Middle frontal gyrus (tissue), 1 donor: ENCODE data around the gene CCDC106.

ENCODE experiments used
- DNase-seq: peaks from one replicate; pipeline ENCODE4 v3.0.0-alpha.2; 2015; ENCODE audit warnings: low spot score; ENCODE audit errors: extremely low spot score

CCDC106 gene

DNA sequence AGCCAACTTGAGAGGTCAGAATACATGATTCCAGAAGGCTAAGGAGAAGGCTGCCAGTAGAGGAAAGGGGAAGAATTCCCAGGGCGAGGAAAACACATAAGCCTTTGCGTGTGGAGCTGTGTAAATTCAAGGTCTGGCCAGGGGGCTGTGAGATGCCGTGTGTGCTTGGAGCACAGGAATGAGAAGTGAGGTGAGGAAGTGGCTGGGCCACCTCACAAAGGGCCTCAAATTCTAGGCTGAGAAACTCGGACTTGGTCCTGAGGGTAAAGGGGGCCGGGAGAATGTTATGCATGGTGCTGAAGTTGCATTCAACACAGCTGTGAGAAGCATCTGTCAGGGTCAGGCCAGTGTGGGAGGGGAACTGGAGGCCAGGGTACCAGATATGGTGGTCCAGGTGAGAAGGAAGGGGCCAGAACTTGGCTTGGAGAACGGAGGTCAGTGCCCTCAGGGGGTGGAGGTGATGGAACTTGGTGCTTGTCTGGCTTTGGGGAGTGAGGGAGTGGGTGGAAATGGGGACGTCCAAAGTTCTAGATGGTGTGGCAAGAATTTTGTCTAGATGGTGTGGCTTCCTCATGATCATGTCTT, 12.1 kb upstream of the CCDC106 start:
- DNase-seq = no peak

DNA sequence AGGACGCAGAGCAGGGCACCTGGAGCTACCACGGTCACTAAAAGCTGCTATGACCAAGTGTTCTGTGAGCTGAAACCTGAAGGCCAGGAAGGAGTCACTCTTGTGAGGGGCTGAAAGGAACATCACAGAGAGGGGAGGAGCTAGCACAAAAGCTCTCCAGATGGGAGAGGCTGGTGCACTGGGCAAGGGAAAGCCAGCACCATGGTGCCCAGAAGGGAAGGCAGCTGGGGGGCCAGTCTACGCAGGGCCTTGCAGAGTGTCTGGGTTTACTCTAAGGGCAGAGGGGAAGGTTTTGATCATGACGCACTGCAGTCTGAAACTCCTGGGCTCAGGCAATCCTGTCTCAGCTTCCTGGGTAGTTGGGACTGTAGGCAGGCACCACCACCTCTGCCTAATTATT, 11.3 kb upstream of the CCDC106 start:
- DNase-seq = no peak

DNA sequence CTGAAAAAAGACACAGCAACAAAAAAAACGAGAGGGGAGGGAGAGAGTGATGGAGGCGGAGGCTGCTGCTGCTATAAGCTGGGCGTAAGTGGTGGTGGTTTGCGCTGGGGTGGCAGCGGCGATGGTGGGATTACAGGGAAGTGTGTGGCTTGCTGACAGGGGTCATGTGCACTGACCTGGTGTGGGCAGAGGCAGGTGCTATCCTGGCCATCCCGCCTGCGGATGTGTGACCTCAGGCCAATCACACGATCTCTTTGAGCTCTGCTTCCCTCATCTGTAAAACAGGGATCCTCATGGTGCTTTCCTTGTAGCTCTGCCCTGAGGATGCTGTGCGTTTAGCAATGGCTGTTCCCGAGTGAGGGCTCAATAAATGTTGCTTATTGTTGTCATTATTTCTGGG, 10.5 kb upstream of the CCDC106 start:
- no peak for DNase-seq

DNA sequence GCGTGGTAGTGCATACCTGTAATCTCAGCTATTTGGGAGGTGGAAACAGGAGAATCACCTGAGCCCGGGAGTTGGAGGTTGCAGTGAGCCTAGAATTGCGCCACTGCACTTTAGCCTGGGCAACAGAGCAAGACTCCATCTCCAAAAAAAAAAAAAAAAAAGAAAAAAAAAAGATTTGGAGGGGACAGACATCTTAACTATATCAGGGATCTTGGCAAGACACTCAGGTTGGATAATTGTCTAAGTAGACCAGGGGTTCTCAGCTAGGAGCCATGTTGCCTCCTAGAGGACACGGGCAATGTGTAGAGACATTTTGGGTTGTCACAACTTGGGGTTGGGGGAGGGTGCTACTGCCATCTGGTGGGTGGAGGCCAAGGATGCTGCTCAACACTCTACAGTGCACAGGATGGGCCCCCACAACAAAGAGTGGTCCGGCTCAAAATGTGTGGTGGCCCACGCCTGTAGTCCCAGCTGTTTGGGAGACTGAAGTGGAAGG, 9.1 kb upstream of the CCDC106 start:
- DNase-seq = no peak

DNA sequence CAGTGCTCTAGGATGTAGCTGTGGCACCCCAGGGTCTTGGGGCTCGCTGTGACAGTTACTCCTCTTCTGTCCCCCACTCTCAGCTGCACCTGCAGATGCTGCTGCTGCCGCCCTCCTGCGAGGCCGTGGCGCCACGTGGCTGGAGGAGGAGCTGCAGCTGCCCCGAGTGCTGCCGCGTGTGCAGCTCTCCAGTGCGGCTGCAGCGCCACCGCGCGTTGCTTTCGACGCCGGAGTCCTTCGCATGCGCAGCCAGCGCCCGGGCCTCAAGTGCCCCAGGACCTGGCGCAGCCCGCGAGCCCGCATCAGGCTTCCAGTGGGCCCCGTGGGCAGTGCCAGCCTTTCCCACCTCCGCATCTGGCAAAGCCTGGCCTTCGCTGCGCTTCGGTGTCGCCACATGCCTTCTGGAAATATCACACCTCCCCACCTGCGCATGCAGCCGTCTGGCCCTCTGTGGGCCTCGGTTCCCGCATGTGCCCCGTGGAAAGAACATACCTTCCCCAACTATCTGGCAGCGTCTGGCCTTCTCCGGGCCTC, 7.9 kb upstream of the CCDC106 start:
- no peak for DNase-seq

DNA sequence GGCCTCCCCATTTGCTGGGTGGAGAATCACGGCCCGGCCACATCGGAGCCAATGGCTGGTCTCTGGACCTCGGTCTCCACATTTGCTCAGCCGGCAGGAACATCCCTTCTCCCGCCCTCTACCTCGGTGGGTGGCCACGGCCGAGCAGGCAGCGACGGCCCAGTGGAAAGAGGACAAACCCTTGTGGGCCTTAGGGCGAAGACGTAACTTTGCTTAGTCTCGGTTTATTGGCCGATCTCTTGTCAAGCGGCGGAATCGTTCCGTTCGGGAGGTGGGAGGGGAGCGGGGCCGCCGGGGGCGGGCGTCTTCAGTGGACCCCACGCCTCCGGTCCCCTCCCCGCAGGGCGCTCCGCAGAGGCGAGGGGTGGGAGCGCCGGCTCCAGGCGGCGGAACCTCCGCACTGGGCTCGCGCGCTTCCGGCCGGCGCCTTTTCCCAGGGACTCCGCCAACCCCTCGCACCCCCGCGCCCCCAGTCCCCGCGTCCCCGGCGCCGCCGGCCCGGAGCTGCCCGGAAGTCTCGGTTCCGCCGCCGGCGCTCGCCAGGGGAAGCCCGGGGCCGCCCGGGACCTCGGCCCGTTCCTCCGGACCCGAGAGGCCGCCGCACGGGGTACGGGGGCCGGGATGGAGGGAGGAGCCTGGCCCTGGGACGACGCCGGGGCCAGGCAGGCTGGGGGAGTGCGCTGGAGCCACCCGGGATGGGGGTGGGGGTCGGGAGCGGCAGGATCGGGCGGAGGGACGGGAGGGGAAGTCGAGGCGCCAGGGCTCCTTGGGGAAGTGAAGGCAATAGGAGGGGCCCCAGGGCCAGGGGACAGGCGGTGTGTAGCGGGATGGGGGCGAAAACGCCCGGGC, 7.2 kb upstream of the CCDC106 start, which contains the start of gene ZNF580:
ZNF580 (plus strand) TSS at position 426 of the 849 bp plus-strand sequence. CDS start 1,507 bp downstream, outside the sequence.
- DNase-seq = no peak

DNA sequence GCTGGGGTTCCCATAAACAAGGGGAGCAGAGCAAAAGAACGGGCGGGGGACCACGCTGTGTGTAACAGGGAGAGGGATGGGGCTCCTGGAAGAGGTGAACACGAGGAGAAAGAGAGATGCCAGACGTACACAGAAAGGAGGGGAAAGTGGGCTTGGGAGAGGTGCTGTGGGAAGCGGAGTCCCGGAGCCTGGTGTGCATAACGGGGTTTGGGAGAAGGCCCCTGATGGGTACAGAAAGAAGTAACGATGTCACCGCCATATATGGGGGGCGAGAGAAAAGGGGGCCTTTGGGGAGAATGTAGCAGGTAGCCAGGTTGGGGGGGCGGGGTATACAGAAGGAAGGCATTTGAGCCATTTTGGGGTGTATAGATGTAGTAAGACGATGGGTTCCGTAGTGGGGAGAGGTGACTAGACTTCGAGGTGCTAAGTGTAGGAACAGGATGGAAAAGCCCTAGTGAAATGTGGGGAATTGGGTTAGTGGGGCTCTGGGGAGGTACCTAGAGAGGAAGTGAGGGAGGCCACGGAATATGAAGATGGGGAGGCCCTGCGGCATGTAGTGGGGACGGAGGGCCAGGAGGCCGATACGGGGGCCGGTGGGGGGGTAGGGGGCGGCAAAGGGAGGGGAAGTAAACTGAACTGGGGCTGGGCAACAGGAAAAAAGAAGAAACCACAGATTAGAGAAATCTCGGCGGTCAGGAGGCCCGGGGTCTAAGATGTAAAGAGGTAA, 6.4 kb upstream of the CCDC106 start:
- DNase-seq = no peak

DNA sequence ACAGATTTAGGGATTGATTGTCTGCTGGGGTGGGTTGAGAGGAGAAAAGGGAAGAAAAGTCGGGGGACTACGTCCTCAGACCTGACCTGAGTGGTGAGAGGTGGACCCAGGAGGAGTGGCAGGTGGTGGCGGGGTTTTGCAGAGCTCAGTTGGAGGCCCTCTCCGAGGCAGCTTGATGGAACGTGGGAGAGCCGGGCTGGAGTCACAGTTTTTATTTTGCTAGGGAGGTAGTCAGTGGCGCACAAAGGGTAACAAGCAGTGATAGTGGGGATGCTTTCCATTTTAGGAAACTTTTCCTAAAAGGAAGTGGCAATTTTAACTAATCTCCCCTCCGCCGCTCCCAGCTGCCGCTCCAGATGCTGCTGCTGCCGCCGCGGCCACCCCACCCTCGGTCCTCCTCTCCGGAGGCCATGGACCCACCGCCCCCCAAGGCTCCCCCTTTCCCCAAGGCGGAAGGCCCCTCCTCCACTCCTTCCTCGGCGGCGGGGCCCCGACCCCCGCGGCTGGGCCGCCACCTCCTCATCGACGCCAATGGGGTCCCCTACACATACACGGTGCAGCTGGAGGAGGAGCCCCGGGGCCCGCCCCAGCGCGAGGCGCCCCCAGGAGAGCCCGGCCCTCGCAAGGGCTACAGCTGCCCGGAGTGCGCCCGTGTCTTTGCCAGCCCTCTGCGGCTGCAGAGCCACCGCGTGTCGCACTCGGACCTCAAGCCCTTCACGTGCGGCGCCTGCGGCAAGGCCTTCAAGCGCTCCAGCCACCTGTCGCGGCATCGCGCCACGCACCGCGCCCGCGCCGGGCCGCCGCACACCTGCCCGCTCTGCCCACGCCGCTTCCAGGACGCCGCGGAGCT, 5.6 kb upstream of the CCDC106 start:
- DNase-seq = no peak

DNA sequence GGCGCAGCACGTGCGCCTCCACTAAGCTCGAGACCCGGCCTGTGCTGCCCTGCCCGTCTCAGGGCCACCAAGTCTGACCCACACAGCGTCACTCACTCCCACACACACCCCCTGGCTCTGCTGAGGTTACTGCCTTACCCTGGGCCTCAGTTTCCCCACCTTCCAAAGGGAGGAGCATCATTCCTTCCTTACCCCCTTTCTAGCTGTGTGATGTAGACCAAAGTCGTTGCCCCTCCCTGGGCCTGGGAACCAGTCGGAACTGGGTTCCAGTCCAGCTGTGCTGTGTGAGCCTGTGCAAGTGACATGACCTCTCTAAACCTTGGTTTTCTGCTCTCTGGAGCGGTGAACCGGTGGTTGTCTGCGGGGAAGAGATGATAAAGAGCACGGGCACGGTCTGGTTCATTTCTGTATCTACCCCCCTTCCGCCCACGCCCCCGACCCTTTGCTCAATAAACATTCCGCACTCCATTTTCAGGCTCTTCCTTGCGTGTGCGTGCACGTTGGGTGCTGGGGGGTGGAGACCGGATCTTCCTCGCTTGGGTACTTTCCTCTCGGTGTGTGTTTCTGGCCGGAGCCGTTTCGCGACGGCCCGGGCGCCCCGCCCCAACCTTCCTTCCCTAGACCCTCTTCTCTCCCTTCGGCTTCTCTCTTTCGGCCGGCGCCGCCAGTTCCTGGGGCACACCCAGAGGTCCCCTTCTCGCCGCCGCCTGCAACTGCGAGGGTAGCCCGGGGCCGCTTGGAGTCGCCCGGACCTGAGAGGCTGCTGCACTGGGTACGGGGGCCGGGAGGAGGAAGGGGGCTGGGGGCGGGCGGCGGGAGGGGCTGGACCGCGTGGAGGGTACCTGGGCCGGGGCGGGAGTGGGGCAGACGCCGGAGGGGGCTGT, 4.8 kb upstream of the CCDC106 start, which contains the start of gene ZNF581:
ZNF581 (plus strand) TSS at position 647 of the 884 bp plus-strand sequence. CDS start 923 bp downstream, outside the sequence.
- DNase-seq = no peak

DNA sequence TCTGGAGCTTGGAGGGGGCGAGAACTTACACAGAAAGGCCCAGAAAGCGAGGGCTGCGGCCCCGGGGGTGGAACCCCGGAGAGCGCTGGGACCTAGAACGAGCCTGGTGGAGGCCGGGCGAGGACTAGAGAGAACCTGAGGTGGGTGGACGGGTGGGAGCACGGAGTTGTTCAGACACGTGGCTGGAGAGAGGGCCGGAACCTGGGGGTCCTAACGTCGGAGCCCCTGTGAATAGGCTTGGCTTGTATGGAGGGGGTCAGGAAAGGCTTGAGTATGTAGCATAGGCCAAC, 4.2 kb upstream of the CCDC106 start:
- DNase-seq = no peak

DNA sequence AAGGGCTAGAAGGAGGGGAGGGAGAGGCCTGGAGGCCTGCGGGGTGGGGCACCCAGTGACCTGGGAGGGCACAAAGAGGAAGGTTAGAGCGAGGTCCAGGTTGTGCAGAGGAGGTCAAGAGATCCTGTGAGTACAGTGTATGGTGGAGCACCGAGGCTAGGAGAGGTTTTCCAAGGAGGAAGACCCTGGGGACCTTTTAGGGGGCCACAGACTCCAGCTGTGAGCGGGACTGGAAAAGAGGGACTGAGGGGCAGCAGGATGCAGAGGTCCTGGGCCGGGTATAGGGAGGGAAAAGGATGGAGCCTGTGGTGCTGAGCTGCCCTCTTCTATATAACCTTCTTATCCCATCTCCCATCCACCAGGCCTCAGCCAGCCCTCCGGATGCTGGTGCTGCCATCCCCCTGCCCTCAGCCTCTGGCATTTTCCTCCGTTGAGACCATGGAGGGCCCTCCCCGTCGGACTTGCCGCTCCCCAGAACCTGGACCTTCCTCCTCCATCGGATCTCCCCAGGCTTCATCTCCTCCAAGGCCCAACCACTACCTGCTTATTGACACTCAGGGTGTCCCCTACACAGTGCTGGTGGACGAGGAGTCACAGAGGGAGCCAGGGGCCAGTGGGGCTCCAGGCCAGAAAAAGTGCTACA, 3.7 kb upstream of the CCDC106 start:
- no peak for DNase-seq

DNA sequence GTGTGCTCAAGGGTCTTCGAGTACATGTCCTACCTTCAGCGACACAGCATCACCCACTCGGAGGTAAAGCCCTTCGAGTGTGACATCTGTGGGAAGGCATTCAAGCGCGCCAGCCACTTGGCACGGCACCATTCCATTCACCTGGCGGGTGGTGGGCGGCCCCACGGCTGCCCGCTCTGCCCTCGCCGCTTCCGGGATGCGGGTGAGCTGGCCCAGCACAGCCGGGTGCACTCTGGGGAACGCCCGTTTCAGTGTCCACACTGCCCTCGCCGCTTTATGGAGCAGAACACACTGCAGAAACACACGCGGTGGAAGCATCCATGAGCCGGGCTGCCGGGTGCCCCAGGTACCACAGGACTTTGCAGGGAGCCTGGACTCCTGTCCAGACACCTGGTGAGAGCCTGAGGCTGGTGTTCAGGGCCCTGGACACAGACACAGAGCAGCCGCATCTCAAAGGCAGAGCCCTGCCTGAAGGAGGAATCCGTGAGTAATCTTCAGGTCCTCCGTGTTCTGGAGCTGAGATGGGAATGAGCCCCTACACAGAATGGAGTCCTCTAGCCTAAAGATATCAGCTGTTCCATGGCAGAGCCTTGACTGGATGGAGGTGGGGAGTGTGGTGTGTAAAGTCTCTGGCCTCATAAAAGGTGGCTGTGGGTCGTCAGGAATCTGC, 3.0 kb upstream of the CCDC106 start:
- no peak for DNase-seq

DNA sequence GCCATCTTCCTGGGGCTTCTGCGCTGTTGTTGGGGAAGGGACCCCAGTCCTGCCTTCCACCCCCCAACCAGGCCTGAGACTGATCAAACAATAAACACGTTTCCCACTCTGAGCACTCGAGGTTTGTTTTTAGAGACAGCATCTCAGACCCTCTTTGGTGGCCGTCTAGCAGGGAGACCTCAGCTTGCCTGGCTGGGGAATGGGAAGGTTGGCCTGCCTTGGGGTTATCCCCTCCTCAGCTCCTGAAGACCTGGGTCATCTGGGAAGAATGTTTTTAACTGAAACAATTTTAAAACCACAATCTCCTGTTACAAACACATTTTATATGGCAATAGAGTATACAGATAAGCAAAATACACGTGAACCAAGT, 2.5 kb upstream of the CCDC106 start:
- no peak for DNase-seq

DNA sequence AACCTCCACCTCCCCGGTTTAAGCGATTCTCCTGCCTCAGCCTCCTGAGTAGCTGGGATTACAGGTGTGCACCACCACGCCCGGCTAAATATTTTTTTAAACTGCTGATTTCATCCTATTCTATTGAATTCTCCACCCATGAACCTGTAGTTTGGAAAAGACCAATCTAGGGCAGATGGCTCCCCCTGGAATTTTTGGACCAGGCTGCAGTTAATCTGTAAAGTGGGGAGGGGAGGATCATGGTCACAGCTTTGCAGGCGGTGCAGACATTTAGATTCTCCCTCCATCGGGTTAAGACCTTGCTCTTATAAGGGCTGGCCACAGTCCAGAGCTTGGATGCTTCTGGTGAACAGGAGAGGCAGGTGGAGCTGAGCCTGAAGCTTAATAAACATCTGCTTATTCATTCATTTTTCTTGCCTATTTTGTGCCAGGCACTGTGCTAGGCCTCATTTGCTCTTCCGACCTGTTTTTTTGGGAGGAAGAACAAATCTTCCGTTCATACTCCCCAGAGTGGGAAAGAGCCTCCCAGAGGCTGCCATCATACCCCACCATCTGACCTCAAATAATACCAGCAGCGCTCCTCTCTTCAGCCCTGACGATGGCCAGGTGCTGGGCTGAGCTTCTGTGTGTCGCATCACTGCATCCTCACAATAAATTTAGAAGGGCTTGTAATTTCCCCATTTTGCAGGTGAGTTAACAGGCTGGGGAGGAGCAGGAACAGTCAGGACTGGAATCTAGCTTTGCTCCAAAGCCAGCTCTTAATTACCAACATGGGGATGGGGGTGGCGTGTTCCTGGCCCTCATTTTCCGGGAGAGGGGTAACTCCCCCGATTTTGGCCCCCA, 902 bp upstream of the CCDC106 start:
- no peak for DNase-seq

DNA sequence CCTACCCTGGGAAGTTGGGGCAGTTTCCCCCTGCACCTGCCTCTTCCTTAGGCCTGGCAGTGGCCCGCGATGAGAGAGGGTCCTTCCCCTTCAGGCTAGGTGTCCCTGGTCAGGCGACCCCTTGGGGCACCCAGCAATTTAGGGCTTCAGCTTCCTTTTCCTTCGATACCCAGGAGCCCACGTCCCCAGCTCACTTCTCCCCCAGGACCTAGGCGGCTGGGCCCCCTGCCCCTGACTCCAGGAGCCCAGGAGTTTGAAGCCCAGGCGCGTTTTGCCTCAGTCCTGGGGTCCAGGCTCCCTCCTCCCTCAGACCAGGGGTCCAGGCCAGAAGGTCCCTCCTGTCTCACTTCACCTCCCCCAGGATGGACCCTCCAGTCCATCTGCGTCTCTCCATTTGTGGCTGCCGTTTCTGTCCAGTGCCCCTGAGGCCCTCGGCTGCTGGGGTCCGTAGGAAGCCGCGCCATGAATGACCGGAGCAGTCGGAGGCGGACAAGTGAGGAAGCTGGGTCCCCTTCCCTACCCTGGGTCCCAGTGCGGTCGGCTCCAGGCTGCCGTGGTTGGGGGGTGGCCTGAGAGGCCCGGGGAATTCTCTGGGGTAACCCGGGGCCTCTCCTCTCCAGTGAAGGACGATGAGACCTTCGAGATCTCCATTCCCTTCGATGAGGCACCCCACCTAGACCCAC, 714 bp downstream of the CCDC106 start:
- no peak for DNase-seq

DNA sequence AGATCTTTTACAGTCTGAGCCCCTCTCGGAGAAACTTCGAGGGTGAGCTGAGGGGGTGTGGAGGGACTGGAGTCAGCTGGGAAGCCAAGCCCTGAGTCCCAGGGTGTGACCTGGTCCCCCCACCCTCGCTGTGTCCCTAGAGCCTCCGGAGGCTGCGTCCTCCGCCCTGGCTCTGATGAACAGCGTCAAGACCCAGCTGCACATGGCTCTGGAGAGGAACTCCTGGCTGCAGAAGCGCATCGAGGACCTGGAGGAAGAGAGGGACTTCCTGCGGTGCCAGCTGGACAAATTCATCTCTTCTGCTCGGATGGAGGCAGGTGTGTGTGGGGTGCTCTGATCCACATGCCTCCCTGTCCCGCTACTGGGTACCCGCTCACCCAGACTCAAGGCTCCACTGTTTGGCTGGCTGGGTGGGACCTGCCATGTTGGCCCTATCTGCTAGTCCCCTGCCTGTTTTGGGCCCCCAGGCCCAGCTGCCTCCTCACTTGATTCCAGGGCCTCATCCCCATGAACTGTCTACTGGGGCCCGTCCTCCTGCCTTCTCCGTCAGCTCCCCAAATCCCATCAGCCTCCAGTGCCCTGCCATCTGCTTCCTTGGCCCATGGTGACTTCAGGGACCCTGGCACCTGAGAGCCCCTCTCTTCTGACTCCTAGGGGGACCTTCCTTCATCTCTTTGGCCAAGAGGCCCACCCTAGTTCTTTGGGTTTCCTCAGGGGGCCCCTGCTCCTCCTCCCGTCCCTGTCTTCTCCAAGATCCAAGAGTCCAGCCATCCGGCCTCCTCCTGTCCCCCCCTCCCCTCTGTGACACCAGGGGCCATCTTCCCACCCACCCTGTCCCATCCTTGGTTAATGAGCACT, 1.5 kb downstream of the CCDC106 start:
- DNase-seq = no peak
